GM12801 (cell line): ENCODE measurements around the gene KIF1A.

ENCODE experiments used
- TF ChIP-seq, protein P1 (sequence below): IDR thresholded peaks from one replicate; pipeline ENCODE4 v1.5.1; 2011; ENCODE audit warnings: control low read depth; ENCODE audit not compliant: insufficient read length; ENCODE audit errors: extremely low read depth

KIF1A gene

GRCh38 chr2:240759459-240759858 is 60.6 kb downstream of the KIF1A start:
- TF ChIP-seq, protein P1, sequence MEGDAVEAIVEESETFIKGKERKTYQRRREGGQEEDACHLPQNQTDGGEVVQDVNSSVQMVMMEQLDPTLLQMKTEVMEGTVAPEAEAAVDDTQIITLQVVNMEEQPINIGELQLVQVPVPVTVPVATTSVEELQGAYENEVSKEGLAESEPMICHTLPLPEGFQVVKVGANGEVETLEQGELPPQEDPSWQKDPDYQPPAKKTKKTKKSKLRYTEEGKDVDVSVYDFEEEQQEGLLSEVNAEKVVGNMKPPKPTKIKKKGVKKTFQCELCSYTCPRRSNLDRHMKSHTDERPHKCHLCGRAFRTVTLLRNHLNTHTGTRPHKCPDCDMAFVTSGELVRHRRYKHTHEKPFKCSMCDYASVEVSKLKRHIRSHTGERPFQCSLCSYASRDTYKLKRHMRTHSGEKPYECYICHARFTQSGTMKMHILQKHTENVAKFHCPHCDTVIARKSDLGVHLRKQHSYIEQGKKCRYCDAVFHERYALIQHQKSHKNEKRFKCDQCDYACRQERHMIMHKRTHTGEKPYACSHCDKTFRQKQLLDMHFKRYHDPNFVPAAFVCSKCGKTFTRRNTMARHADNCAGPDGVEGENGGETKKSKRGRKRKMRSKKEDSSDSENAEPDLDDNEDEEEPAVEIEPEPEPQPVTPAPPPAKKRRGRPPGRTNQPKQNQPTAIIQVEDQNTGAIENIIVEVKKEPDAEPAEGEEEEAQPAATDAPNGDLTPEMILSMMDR, result no peak

DNA sequence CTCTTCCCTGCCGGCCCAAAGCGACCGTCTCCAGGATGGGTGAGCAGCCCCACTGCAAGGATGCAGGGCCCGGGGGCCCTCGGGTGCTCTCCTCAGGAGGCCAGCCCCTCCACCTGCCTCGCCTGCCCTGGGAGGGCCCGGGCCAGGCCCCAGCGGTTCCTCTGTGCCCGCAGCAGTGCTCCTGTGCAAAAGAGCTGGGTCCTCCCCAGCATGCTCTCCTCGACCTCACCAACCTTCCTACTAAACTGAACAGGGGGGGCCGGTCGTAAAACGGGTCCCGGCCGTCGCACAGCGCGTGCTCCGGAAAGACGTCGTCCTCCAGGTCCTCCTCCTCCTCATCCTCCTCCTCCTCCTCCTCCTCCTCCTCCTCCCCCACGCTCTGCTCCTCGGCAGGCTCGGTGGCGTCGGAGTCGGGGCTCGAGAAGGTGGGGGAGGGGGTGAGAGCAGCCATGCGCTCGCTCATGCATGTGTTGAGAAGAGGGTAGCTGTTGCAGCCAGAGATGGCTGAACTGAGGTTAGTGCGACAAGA is 62.9 kb downstream of the KIF1A start:
- TF ChIP-seq, protein P1, result no peak

GRCh38 chr2:240752209-240752608 is 67.8 kb downstream of the KIF1A start:
- TF ChIP-seq, protein P1, result no peak

- TF ChIP-seq, protein P1, result no peak
Observed at GRCh38 chr2:240750409-240750808, 69.6 kb downstream of the KIF1A start.

DNA sequence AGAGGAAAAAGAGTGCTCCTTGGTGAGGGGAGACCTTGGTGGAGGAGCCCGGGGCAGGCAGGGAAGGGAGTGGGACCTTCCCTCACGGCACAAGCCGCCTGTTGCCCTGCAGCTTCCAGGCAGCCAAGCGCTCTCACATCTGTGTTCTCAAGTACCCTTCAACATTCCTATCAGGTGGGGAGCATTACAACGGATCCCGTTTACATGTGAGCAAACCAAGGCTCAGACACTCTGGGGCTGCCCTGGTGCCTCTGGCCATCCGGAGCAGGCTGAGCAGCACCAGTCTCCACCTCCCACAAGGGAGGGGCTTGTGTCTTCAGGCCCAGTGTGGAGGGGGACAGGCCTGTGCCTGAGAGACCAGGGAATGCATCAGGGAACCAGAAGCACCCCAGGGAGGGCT is 70.5 kb downstream of the KIF1A start:
- TF ChIP-seq, protein P1, result no peak

- TF ChIP-seq, protein P1, result no peak
Observed at GRCh38 chr2:240747256-240747655, 72.8 kb downstream of the KIF1A start.

DNA sequence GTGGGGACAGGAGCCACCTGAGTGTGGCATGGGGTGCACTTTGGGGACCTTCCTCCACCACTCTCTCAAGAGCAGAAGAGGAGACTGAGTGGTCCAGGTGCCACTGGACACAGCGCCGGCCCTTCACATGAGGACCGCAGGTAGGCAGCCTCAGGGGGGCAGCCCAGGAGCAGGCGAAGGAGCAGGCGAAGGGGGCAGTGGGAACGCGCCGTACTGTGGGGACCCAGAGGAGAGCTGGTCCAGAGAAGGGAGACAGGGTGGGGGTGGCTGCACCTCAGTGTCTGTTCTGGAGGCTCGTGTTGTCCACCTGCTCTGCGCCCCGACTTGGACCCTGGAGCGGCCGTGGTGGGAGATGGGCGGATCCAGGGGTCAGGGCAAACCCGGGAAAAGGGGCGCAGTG is 73.3 kb downstream of the KIF1A start:
- TF ChIP-seq, protein P1, result no peak

DNA sequence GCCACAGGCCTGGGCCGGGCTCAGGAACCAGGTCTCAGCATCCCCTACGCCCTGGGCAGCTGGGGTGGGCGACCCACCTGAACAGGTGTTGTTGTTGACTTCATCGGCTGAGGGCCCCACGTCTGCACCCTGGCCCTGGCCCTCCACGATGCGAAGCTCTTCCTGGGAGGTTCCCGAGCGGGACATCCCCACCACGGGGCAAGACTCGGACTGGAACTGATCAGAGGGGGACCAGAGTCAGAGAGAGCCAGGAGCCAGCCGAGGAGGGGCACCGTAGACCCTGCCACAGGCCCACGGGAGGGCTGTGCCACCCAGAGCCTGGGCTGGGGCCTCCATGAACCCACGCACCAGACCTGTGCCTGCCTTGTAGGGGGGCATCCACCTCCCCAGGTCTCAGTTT is 74.1 kb downstream of the KIF1A start:
- TF ChIP-seq, protein P1, result no peak
